ENCODE results near the gene TECRL. TPM values are rescaled to one million over a fixed set of nuclear protein-coding genes. Genes with fewer than 3 reads are reported as not detected.

The TECRL gene
- total RNA-seq, 1 donor from 2014 or later: 27.1 TPM

GRCh38 chr4:64334964-64335363, 74.3 kb downstream of the TECRL start:
- no peaks in the 10 kb centered on the region for H3K9me3 ChIP-seq (ENCODE audit: control insufficient read depth in 3 of 3, low read length in 3 of 3)
- H3K27ac ChIP-seq (ENCODE audit: low read depth, low read length): no peak overlapping the region
- H3K4me3 ChIP-seq (ENCODE audit: low read length in 3 of 3): no peak overlapping the region
- H3K9ac ChIP-seq (ENCODE audit: low read depth in 1 of 3, low read length in 3 of 3): no peak overlapping the region
- H3K4me1 ChIP-seq (ENCODE audit: control insufficient read depth in 3 of 3, insufficient read depth in 3 of 3, low read length in 3 of 3): no peaks in the 10 kb centered on the region
- no peaks in the 10 kb centered on the region for H3K36me3 ChIP-seq (ENCODE audit: control insufficient read depth in 3 of 3, insufficient read depth in 3 of 3, low read length in 3 of 3)
- no peaks in the 10 kb centered on the region for H3K27me3 ChIP-seq (ENCODE audit: control insufficient read depth in 3 of 3, insufficient read depth in 3 of 3, low read length in 3 of 3)

GRCh38 chr4:64330143-64330542, 79.1 kb downstream of the TECRL start:
- Histone ChIP-seq H3K27me3 (ENCODE audit: control insufficient read depth in 3 of 3, insufficient read depth in 3 of 3, low read length in 3 of 3) (no peaks in the 10 kb centered on the region), H3K4me3 (ENCODE audit: low read length in 3 of 3) (no peak overlapping the region), H3K9me3 (ENCODE audit: control insufficient read depth in 3 of 3, low read length in 3 of 3) (no peaks in the 10 kb centered on the region), H3K27ac (ENCODE audit: low read depth, low read length) (no peak overlapping the region), H3K9ac (ENCODE audit: low read depth in 1 of 3, low read length in 3 of 3) (no peak overlapping the region), H3K4me1 (ENCODE audit: control insufficient read depth in 3 of 3, insufficient read depth in 3 of 3, low read length in 3 of 3) (no peaks in the 10 kb centered on the region), H3K36me3 (ENCODE audit: control insufficient read depth in 3 of 3, insufficient read depth in 3 of 3, low read length in 3 of 3) (no peaks in the 10 kb centered on the region)

GRCh38 chr4:64327237-64327636, 82.0 kb downstream of the TECRL start:
- H3K4me3 ChIP-seq (ENCODE audit: low read length in 3 of 3): no peak overlapping the region
- no peak overlapping the region for H3K27ac ChIP-seq (ENCODE audit: low read depth, low read length)
- H3K9me3 ChIP-seq (ENCODE audit: control insufficient read depth in 3 of 3, low read length in 3 of 3): no peaks in the 10 kb centered on the region
- no peaks in the 10 kb centered on the region for H3K4me1 ChIP-seq (ENCODE audit: control insufficient read depth in 3 of 3, insufficient read depth in 3 of 3, low read length in 3 of 3)
- H3K9ac ChIP-seq (ENCODE audit: low read depth in 1 of 3, low read length in 3 of 3): no peak overlapping the region
- H3K36me3 ChIP-seq (ENCODE audit: control insufficient read depth in 3 of 3, insufficient read depth in 3 of 3, low read length in 3 of 3): no peaks in the 10 kb centered on the region
- no peaks in the 10 kb centered on the region for H3K27me3 ChIP-seq (ENCODE audit: control insufficient read depth in 3 of 3, insufficient read depth in 3 of 3, low read length in 3 of 3)

- H3K27ac ChIP-seq (ENCODE audit: low read depth, low read length): no peak overlapping the region
- no peak overlapping the region for H3K9ac ChIP-seq (ENCODE audit: low read depth in 1 of 3, low read length in 3 of 3)
- no peaks in the 10 kb centered on the region for H3K9me3 ChIP-seq (ENCODE audit: control insufficient read depth in 3 of 3, low read length in 3 of 3)
- H3K4me3 ChIP-seq (ENCODE audit: low read length in 3 of 3): no peak overlapping the region
- H3K36me3 ChIP-seq (ENCODE audit: control insufficient read depth in 3 of 3, insufficient read depth in 3 of 3, low read length in 3 of 3): no peaks in the 10 kb centered on the region
- no peaks in the 10 kb centered on the region for H3K27me3 ChIP-seq (ENCODE audit: control insufficient read depth in 3 of 3, insufficient read depth in 3 of 3, low read length in 3 of 3)
- no peaks in the 10 kb centered on the region for H3K4me1 ChIP-seq (ENCODE audit: control insufficient read depth in 3 of 3, insufficient read depth in 3 of 3, low read length in 3 of 3)
Measured at GRCh38 chr4:64326507-64326906, 82.7 kb downstream of the TECRL start.

GRCh38 chr4:64306255-64306565, 103.0 kb downstream of the TECRL start:
- Histone ChIP-seq H3K4me3 (ENCODE audit: low read length in 3 of 3) (no peak overlapping the region), H3K36me3 (ENCODE audit: control insufficient read depth in 3 of 3, insufficient read depth in 3 of 3, low read length in 3 of 3) (peaks cover 0 to 6% (median 3%) of the 10 kb centered on the region in 3 donors), H3K27ac (ENCODE audit: low read depth, low read length) (no peak overlapping the region), H3K9me3 (ENCODE audit: control insufficient read depth in 3 of 3, low read length in 3 of 3) (peaks cover 0 to 18% (median 4%) of the 10 kb centered on the region in 3 donors), H3K27me3 (ENCODE audit: control insufficient read depth in 3 of 3, insufficient read depth in 3 of 3, low read length in 3 of 3) (no peaks in the 10 kb centered on the region), H3K4me1 (ENCODE audit: control insufficient read depth in 3 of 3, insufficient read depth in 3 of 3, low read length in 3 of 3) (no peaks in the 10 kb centered on the region), H3K9ac (ENCODE audit: low read depth in 1 of 3, low read length in 3 of 3) (no peak overlapping the region)

GRCh38 chr4:64305565-64306254, 103.5 kb downstream of the TECRL start:
- H3K27me3 ChIP-seq (ENCODE audit: control insufficient read depth in 3 of 3, insufficient read depth in 3 of 3, low read length in 3 of 3): no peaks in the 10 kb centered on the region
- H3K36me3 ChIP-seq (ENCODE audit: control insufficient read depth in 3 of 3, insufficient read depth in 3 of 3, low read length in 3 of 3): peaks cover 0 to 6% (median 3%) of the 10 kb centered on the region in 3 donors
- H3K9ac ChIP-seq (ENCODE audit: low read depth in 1 of 3, low read length in 3 of 3): no peak overlapping the region
- no peaks in the 10 kb centered on the region for H3K4me1 ChIP-seq (ENCODE audit: control insufficient read depth in 3 of 3, insufficient read depth in 3 of 3, low read length in 3 of 3)
- no peak overlapping the region for H3K27ac ChIP-seq (ENCODE audit: low read depth, low read length)
- peaks cover 0 to 18% (median 4%) of the 10 kb centered on the region in 3 donors for H3K9me3 ChIP-seq (ENCODE audit: control insufficient read depth in 3 of 3, low read length in 3 of 3)
- peak overlapping the region in 1 of 3 donors; percentile 46 for H3K4me3 ChIP-seq (ENCODE audit: low read length in 3 of 3)

- H3K36me3 ChIP-seq (ENCODE audit: control insufficient read depth in 3 of 3, insufficient read depth in 3 of 3, low read length in 3 of 3): no peaks in the 10 kb centered on the region
- H3K27ac ChIP-seq (ENCODE audit: low read depth, low read length): no peak overlapping the region
- peak overlapping the region in 1 of 3 donors; percentile 15 for H3K4me3 ChIP-seq (ENCODE audit: low read length in 3 of 3)
- peaks cover 0 to 6% (median 6%) of the 10 kb centered on the region in 3 donors for H3K4me1 ChIP-seq (ENCODE audit: control insufficient read depth in 3 of 3, insufficient read depth in 3 of 3, low read length in 3 of 3)
- H3K9me3 ChIP-seq (ENCODE audit: control insufficient read depth in 3 of 3, low read length in 3 of 3): no peaks in the 10 kb centered on the region
- peak overlapping the region in 1 of 3 donors; percentile 40 for H3K9ac ChIP-seq (ENCODE audit: low read depth in 1 of 3, low read length in 3 of 3)
- no peaks in the 10 kb centered on the region for H3K27me3 ChIP-seq (ENCODE audit: control insufficient read depth in 3 of 3, insufficient read depth in 3 of 3, low read length in 3 of 3)
Measured at GRCh38 chr4:64272432-64272831, 136.8 kb downstream of the TECRL start.

- H3K36me3 ChIP-seq (ENCODE audit: control insufficient read depth in 3 of 3, insufficient read depth in 3 of 3, low read length in 3 of 3): no peaks in the 10 kb centered on the region
- peak overlapping the region in 1 of 3 donors; percentile 60 for H3K9ac ChIP-seq (ENCODE audit: low read depth in 1 of 3, low read length in 3 of 3)
- peaks cover 0 to 6% (median 6%) of the 10 kb centered on the region in 3 donors for H3K4me1 ChIP-seq (ENCODE audit: control insufficient read depth in 3 of 3, insufficient read depth in 3 of 3, low read length in 3 of 3)
- H3K27ac ChIP-seq (ENCODE audit: low read depth, low read length): no peak overlapping the region
- peak overlapping the region; percentile 46 to 71 (median 63) for H3K4me3 ChIP-seq (ENCODE audit: low read length in 3 of 3)
- no peaks in the 10 kb centered on the region for H3K9me3 ChIP-seq (ENCODE audit: control insufficient read depth in 3 of 3, low read length in 3 of 3)
- H3K27me3 ChIP-seq (ENCODE audit: control insufficient read depth in 3 of 3, insufficient read depth in 3 of 3, low read length in 3 of 3): no peaks in the 10 kb centered on the region
Measured at GRCh38 chr4:64271601-64272081, 137.6 kb downstream of the TECRL start.

GRCh38 chr4:64266669-64267068, 142.6 kb downstream of the TECRL start:
- H3K27ac ChIP-seq (ENCODE audit: low read depth, low read length): no peak overlapping the region
- H3K9ac ChIP-seq (ENCODE audit: low read depth in 1 of 3, low read length in 3 of 3): no peak overlapping the region
- H3K4me3 ChIP-seq (ENCODE audit: low read length in 3 of 3): no peak overlapping the region
- H3K27me3 ChIP-seq (ENCODE audit: control insufficient read depth in 3 of 3, insufficient read depth in 3 of 3, low read length in 3 of 3): no peaks in the 10 kb centered on the region
- H3K36me3 ChIP-seq (ENCODE audit: control insufficient read depth in 3 of 3, insufficient read depth in 3 of 3, low read length in 3 of 3): no peaks in the 10 kb centered on the region
- H3K9me3 ChIP-seq (ENCODE audit: control insufficient read depth in 3 of 3, low read length in 3 of 3): no peaks in the 10 kb centered on the region
- peaks cover 0 to 5% (median 4%) of the 10 kb centered on the region in 3 donors for H3K4me1 ChIP-seq (ENCODE audit: control insufficient read depth in 3 of 3, insufficient read depth in 3 of 3, low read length in 3 of 3)

GRCh38 chr4:64266263-64266662, 143.0 kb downstream of the TECRL start:
- no peaks in the 10 kb centered on the region for H3K9me3 ChIP-seq (ENCODE audit: control insufficient read depth in 3 of 3, low read length in 3 of 3)
- peaks cover 0 to under 1% (median under 1%) of the 10 kb centered on the region in 3 donors for H3K4me1 ChIP-seq (ENCODE audit: control insufficient read depth in 3 of 3, insufficient read depth in 3 of 3, low read length in 3 of 3)
- no peak overlapping the region for H3K27ac ChIP-seq (ENCODE audit: low read depth, low read length)
- H3K27me3 ChIP-seq (ENCODE audit: control insufficient read depth in 3 of 3, insufficient read depth in 3 of 3, low read length in 3 of 3): no peaks in the 10 kb centered on the region
- no peak overlapping the region for H3K9ac ChIP-seq (ENCODE audit: low read depth in 1 of 3, low read length in 3 of 3)
- no peak overlapping the region for H3K4me3 ChIP-seq (ENCODE audit: low read length in 3 of 3)
- H3K36me3 ChIP-seq (ENCODE audit: control insufficient read depth in 3 of 3, insufficient read depth in 3 of 3, low read length in 3 of 3): no peaks in the 10 kb centered on the region
